Measurements from ENCODE around the gene TNFSF9.
"Not testable (repeated sequence)": the region's sequence is repeated elsewhere in the genome, so short reads cannot be mapped to it uniquely, and the experiment has no call there.

Gene TNFSF9

DNA sequence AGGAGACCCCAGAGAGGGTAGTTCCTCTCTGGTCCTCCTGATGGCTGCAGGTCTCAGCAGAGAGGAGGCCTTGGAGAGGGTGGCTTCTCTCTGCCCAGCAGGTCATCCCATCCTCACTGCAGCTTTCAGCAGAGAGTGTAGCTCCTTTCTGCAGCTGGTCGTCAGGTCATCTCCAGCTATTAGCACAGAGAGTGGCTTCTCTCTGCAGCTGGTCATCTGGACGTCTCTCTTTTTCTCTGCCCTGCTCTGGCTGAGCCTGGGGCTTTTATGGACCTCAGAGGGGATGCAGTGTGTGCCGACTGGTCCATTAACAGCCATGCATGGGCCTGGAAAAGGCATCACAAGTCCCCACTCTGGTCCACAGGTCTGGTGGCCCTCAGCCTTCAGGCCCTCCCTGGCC lies 20.3 kb downstream of the TNFSF9 start:
- Histone ChIP-seq H3K4me3 (ENCODE audit: low read depth, low read length) (no peak overlapping the region), H3K4me2 (ENCODE audit: low read length) (no peak overlapping the region)

DNA sequence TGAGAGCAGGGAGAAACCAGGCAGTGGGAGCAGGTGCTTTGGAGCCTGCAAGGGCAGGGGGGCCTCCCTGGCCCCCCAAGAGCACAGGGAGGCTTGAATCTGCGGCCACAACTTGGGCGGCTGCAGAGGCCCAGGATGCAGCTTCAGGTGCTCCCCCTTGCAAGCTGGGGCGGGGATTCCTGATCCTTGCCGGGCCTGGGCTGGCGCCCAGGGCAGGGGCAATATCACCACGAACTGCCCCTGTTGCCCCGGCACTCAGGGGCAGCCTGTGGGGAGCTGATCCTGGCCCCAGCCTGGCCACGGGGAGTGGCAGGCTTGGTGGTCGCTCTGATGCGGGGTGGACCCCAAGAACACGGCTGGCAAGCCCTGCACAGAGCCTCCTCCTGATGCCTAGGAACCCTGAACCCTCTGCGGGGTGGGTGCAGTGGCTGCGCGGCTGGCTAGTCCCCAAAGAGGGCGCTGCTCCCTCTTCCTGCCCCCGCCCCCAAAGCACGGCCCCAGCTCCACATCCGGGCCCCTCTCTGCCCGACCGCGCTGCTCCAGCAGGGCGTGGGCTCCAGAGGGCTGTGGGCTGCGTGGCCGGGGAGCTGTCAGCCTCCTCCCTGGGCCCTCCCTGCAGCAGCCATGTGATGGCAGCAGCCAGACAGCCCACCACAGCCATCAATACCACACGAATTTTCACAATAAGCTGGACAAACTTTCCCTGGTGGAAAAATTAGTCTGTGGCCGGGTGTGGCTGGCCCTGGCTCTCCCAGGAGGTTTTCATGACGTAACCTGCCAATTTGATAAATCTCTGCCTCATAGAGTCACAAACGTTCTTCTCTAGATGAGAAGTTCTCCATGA lies 21.0 kb downstream of the TNFSF9 start:
- Histone ChIP-seq H3K27ac (no peak overlapping the region), H3K4me3 (ENCODE audit: low read depth, low read length) (no peak overlapping the region), H2AFZ (no peak overlapping the region), H3K9me3 (ENCODE audit: control insufficient read depth, low read length) (no peaks in the 10 kb centered on the region), H3K27me3 (ENCODE audit: control insufficient read depth, insufficient read depth, low read length) (no peaks in the 10 kb centered on the region), H3K36me3 (ENCODE audit: control insufficient read depth, insufficient read depth, low read length) (no peaks in the 10 kb centered on the region), H3K79me2 (no peaks in the 10 kb centered on the region), H3K9ac (no peak overlapping the region), H3K4me2 (ENCODE audit: low read length) (no peak overlapping the region), H3K4me1 (no peaks in the 10 kb centered on the region)
- TF ChIP-seq, protein P1, sequence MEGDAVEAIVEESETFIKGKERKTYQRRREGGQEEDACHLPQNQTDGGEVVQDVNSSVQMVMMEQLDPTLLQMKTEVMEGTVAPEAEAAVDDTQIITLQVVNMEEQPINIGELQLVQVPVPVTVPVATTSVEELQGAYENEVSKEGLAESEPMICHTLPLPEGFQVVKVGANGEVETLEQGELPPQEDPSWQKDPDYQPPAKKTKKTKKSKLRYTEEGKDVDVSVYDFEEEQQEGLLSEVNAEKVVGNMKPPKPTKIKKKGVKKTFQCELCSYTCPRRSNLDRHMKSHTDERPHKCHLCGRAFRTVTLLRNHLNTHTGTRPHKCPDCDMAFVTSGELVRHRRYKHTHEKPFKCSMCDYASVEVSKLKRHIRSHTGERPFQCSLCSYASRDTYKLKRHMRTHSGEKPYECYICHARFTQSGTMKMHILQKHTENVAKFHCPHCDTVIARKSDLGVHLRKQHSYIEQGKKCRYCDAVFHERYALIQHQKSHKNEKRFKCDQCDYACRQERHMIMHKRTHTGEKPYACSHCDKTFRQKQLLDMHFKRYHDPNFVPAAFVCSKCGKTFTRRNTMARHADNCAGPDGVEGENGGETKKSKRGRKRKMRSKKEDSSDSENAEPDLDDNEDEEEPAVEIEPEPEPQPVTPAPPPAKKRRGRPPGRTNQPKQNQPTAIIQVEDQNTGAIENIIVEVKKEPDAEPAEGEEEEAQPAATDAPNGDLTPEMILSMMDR (IDR thresholded peaks at IDR 0.05) = no peak

More for the DNA sequence above, 20.3 kb downstream of the TNFSF9 start:
- no peaks in the 10 kb centered on the region for H3K27me3 ChIP-seq (ENCODE audit: control insufficient read depth, insufficient read depth, low read length)
- H3K9me3 ChIP-seq (ENCODE audit: control insufficient read depth, low read length) = no peaks in the 10 kb centered on the region
- H3K9ac ChIP-seq = no peak overlapping the region
- H3K36me3 ChIP-seq (ENCODE audit: control insufficient read depth, insufficient read depth, low read length) = no peaks in the 10 kb centered on the region
- no peaks in the 10 kb centered on the region for H3K79me2 ChIP-seq
- H3K27ac ChIP-seq = no peak overlapping the region
- TF ChIP-seq, protein P1 (IDR thresholded peaks at IDR 0.05) = no peak
- no peak overlapping the region for H2AFZ ChIP-seq
- no peaks in the 10 kb centered on the region for H3K4me1 ChIP-seq

GRCh38 chr19:6556043-6556449 lies 25.2 kb downstream of the TNFSF9 start:
- Histone ChIP-seq H3K4me3 (ENCODE audit: low read depth, low read length) (no peak overlapping the region), H3K79me2 (no peaks in the 10 kb centered on the region), H3K4me2 (ENCODE audit: low read length) (no peak overlapping the region), H3K9me3 (ENCODE audit: control insufficient read depth, low read length) (no peaks in the 10 kb centered on the region), H2AFZ (no peak overlapping the region), H3K4me1 (no peaks in the 10 kb centered on the region), H3K27me3 (ENCODE audit: control insufficient read depth, insufficient read depth, low read length) (no peaks in the 10 kb centered on the region), H3K36me3 (ENCODE audit: control insufficient read depth, insufficient read depth, low read length) (no peaks in the 10 kb centered on the region), H3K27ac (no peak overlapping the region), H3K9ac (no peak overlapping the region)
- TF ChIP-seq, protein P1 (IDR thresholded peaks at IDR 0.05) = no peak

- Histone ChIP-seq H3K36me3 (ENCODE audit: control insufficient read depth, insufficient read depth, low read length) (no peaks in the 10 kb centered on the region), H3K4me3 (ENCODE audit: low read depth, low read length) (no peak overlapping the region), H3K9me3 (ENCODE audit: control insufficient read depth, low read length) (no peaks in the 10 kb centered on the region), H3K27me3 (ENCODE audit: control insufficient read depth, insufficient read depth, low read length) (no peaks in the 10 kb centered on the region), H3K4me2 (ENCODE audit: low read length) (no peak overlapping the region), H3K9ac (no peak overlapping the region), H3K4me1 (no peaks in the 10 kb centered on the region), H3K79me2 (no peaks in the 10 kb centered on the region), H3K27ac (no peak overlapping the region), H2AFZ (no peak overlapping the region)
- TF ChIP-seq, protein P1 (IDR thresholded peaks at IDR 0.05) = no peak
Measured at GRCh38 chr19:6556480-6557195, 25.8 kb downstream of the TNFSF9 start.

DNA sequence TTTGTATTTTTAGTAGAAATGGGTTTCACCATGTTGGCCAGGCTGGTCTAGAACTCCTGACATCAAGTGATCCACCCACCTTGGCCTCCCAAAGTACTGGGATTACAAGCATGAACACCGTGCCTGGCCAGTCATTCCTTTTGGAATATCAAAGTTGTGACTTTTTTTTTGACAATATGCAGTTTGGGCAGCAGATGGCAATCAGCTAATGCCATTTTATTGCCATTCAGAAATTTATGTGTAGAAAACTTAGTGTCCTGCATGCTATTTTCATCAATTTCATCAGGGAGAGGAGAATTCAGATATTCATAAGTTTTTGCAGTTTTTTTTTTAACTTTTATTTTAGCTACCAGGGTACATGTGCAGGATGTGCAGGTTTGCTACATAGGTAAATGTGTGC lies 31.6 kb downstream of the TNFSF9 start:
- not testable (repeated sequence) for H3K4me3 ChIP-seq (ENCODE audit: low read depth, low read length); H3K9ac ChIP-seq; H3K4me1 ChIP-seq; H3K79me2 ChIP-seq; H3K36me3 ChIP-seq (ENCODE audit: control insufficient read depth, insufficient read depth, low read length); H3K4me2 ChIP-seq (ENCODE audit: low read length); H3K9me3 ChIP-seq (ENCODE audit: control insufficient read depth, low read length); H3K27ac ChIP-seq; H3K27me3 ChIP-seq (ENCODE audit: control insufficient read depth, insufficient read depth, low read length); H2AFZ ChIP-seq
